ENCODE data around the gene LAMB1. TPM values are rescaled to one million over a fixed set of nuclear protein-coding genes. Genes with fewer than 3 reads are reported as not detected.
"Not testable (repeated sequence)": the region's sequence is repeated elsewhere in the genome, so short reads cannot be mapped to it uniquely, and the experiment has no call there.

The LAMB1 gene
- total RNA-seq, 1 experiment from 2014 or later, result 101 TPM

DNA sequence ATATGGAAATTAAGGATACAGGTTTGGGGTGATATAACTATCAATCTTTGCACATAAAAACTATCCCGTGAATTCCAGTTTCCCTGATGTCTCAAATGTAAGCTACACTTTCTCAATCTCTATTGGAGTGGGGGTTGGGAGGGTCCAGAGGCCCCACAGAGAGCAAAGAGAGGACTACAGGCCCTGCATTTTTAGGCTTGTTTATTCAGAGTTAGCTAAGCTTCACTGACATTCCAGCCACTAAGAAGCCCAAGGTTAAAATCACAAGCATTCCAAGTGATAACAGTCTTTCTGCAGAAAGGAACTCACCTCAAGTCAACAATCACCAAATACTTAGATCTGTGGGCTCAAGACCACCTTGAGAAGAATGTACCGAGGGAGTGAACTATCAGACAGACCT lies 31.6 kb upstream of the LAMB1 start:
- no peaks in the 10 kb centered on the region for H3K9me2 ChIP-seq (replicated peaks; ENCODE audit: low read length)
- H2AFZ ChIP-seq (ENCODE audit: low read length), result no peak overlapping the region
- H3K4me3 ChIP-seq (ENCODE audit: low read length), result no peak overlapping the region
- H4K20me1 ChIP-seq (ENCODE audit: low read length), result no peaks in the 10 kb centered on the region
- no peaks in the 10 kb centered on the region for H3K79me2 ChIP-seq (ENCODE audit: low read length)
- TF ChIP-seq EZH2 (IDR thresholded peaks at IDR 0.05; ENCODE audit: low read length, unreplicated experiment) (no peak), EZH2phosphoT487 (IDR thresholded peaks at IDR 0.05; ENCODE audit: borderline replicate concordance, low read length) (no peak)
- TF ChIP-seq, protein P1, sequence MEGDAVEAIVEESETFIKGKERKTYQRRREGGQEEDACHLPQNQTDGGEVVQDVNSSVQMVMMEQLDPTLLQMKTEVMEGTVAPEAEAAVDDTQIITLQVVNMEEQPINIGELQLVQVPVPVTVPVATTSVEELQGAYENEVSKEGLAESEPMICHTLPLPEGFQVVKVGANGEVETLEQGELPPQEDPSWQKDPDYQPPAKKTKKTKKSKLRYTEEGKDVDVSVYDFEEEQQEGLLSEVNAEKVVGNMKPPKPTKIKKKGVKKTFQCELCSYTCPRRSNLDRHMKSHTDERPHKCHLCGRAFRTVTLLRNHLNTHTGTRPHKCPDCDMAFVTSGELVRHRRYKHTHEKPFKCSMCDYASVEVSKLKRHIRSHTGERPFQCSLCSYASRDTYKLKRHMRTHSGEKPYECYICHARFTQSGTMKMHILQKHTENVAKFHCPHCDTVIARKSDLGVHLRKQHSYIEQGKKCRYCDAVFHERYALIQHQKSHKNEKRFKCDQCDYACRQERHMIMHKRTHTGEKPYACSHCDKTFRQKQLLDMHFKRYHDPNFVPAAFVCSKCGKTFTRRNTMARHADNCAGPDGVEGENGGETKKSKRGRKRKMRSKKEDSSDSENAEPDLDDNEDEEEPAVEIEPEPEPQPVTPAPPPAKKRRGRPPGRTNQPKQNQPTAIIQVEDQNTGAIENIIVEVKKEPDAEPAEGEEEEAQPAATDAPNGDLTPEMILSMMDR (conservative IDR thresholded peaks at IDR 0.05; ENCODE audit: low read depth, low read length), result no peak
- no peaks in the 10 kb centered on the region for H3K9me3 ChIP-seq (ENCODE audit: low read length)
- no peak for DNase-seq
- ChIA-PET CTCF (no interaction called here), POLR2A (ENCODE audit: unreplicated experiment) (no interaction called here)
- H3K4me2 ChIP-seq (ENCODE audit: low read length), result no peak overlapping the region
- H3K36me3 ChIP-seq (ENCODE audit: low read depth, low read length), result no peaks in the 10 kb centered on the region
- no TSS peak for BruUV-seq (replicated peaks)
- H3K9ac ChIP-seq (ENCODE audit: low read length), result no peak overlapping the region
- no peak for ATAC-seq
- H3K4me1 ChIP-seq (ENCODE audit: insufficient read depth, low read length), result peaks cover 9% of the 10 kb centered on the region
- intact Hi-C loops (cut with micrococcal nuclease), result no loop called here
- no peaks in the 10 kb centered on the region for H3F3A ChIP-seq (ENCODE audit: low read length, unreplicated experiment)
- no peak overlapping the region for H3K27ac ChIP-seq (ENCODE audit: low read length)
- no peaks in the 10 kb centered on the region for H3K27me3 ChIP-seq (ENCODE audit: low read length)

DNA sequence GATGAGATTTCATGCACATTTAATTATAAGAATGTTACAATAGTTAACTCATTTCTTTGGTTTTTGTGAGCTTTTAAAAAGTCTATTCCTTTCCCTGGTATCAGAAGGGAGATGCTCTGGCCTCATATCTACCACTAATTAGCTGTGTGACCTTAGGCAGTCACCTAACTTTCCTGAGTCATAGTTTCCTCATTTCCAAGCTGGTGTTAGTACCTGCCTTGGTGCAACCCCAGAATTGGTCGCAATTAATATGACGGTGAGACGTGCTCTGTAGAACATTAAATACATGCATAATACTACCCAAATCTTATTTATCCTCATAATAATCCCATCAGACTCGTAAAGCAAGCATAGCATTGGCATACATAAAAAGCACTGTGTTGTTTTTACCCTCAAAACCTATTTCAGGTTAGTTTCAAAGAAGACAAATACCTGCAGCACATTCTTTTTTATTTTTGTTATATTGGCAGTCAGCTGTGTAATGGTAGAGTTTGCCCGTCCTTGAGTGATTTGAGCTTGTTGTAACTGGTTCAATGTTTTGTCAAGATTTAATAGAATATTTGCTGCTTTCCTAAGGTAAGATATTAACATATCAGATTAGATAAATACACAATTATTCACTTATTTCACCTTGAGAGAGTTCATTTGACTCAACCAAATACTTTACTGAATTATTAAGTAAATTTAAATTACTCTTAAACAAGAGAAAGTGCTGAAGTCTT lies 31.0 kb upstream of the LAMB1 start:
- no peaks in the 10 kb centered on the region for H3K36me3 ChIP-seq (ENCODE audit: low read depth, low read length)
- ChIA-PET CTCF (no interaction called here), POLR2A (ENCODE audit: unreplicated experiment) (no interaction called here)
- DNase-seq (no peak), ATAC-seq (no peak)
- H3F3A ChIP-seq (ENCODE audit: low read length, unreplicated experiment), result no peaks in the 10 kb centered on the region
- no peaks in the 10 kb centered on the region for H3K9me2 ChIP-seq (replicated peaks; ENCODE audit: low read length)
- H3K4me3 ChIP-seq (ENCODE audit: low read length), result no peak overlapping the region
- H3K4me2 ChIP-seq (ENCODE audit: low read length), result no peak overlapping the region
- intact Hi-C loops (cut with micrococcal nuclease), result no loop called here
- H3K79me2 ChIP-seq (ENCODE audit: low read length), result no peaks in the 10 kb centered on the region
- H3K27ac ChIP-seq (ENCODE audit: low read length), result no peak overlapping the region
- no peak overlapping the region for H3K9ac ChIP-seq (ENCODE audit: low read length)
- no peaks in the 10 kb centered on the region for H3K9me3 ChIP-seq (ENCODE audit: low read length)
- BruUV-seq (replicated peaks), result no TSS peak
- TF ChIP-seq EZH2 (IDR thresholded peaks at IDR 0.05; ENCODE audit: low read length, unreplicated experiment) (no peak), EZH2phosphoT487 (IDR thresholded peaks at IDR 0.05; ENCODE audit: borderline replicate concordance, low read length) (no peak)
- TF ChIP-seq, protein P1 (conservative IDR thresholded peaks at IDR 0.05; ENCODE audit: low read depth, low read length), result no peak
- no peak overlapping the region for H2AFZ ChIP-seq (ENCODE audit: low read length)
- no peaks in the 10 kb centered on the region for H4K20me1 ChIP-seq (ENCODE audit: low read length)
- H3K4me1 ChIP-seq (ENCODE audit: insufficient read depth, low read length), result peaks cover 9% of the 10 kb centered on the region
- no peaks in the 10 kb centered on the region for H3K27me3 ChIP-seq (ENCODE audit: low read length)

DNA sequence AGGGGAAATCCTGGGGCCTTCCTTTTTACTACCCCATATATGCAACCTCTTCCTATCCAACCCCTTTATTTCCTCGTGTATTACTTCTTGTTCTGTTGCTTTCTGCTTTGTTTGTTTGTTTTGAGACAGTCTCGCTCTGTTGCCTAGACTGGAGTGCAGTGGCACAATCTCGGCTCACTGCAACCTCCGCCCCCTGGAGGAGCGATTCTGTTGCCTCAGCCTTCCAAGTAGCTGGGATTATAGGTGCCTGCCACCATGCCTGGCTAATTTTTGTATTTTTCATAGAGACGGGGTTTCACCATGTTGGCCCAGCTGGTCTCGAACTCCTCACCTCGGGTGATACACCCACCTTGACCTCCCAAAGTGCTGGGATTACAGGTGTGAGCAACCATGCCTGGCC lies 30.3 kb upstream of the LAMB1 start:
- intact Hi-C loops (cut with micrococcal nuclease); H3K4me2 ChIP-seq (ENCODE audit: low read length); H4K20me1 ChIP-seq (ENCODE audit: low read length); H3K9me2 ChIP-seq (replicated peaks; ENCODE audit: low read length); H3K4me3 ChIP-seq (ENCODE audit: low read length); H3F3A ChIP-seq (ENCODE audit: low read length, unreplicated experiment); H3K27ac ChIP-seq (ENCODE audit: low read length); DNase-seq; H3K4me1 ChIP-seq (ENCODE audit: insufficient read depth, low read length); H3K36me3 ChIP-seq (ENCODE audit: low read depth, low read length); H2AFZ ChIP-seq (ENCODE audit: low read length); CTCF ChIA-PET; H3K27me3 ChIP-seq (ENCODE audit: low read length); POLR2A ChIA-PET (ENCODE audit: unreplicated experiment); H3K9ac ChIP-seq (ENCODE audit: low read length); H3K9me3 ChIP-seq (ENCODE audit: low read length); H3K79me2 ChIP-seq (ENCODE audit: low read length); BruUV-seq (replicated peaks); ATAC-seq: not testable (repeated sequence)
